GM12892 (cell line): ENCODE results near the gene NARS2.

ENCODE experiments used
- POLR2A ChIP-seq: IDR thresholded peaks from 2 replicates; pipeline ENCODE4 v1.6.1; 2011; ENCODE audit warnings: low read depth, low read length, control low read depth
- POLR2AphosphoS5 ChIP-seq: IDR thresholded peaks from 2 replicates; pipeline ENCODE4 v1.6.1; 2011; ENCODE audit warnings: low read depth, low read length, control low read depth

DNA sequence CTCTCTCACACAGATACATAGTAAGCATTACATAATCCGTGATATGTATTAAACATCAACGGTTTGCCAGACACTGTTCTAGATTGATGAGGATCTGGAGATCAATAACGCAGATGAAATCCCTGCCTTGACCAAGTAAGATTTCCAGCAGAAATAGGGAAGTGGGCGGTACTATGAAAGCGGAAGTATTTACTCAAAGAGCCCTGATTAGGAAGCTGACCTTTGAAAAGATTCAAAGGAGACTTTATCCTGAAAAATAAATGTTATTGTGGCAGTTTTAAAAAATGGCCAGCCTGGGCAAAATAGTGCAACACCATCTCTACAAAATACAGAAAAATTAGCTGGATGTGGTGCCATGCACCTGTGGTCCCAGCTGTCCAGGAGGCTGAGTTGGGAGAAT lies 183.9 kb downstream of the NARS2 start:
- TF ChIP-seq POLR2AphosphoS5 (no peak), POLR2A (no peak)
